ENCODE measurements around the gene FCGBP.
"Not testable (repeated sequence)": the region's sequence is repeated elsewhere in the genome, so short reads cannot be mapped to it uniquely, and the experiment has no call there.

- not testable (repeated sequence) for TF ChIP-seq POLR2A (IDR thresholded peaks at IDR 0.05; ENCODE audit: low read length); CEBPB (IDR thresholded peaks at IDR 0.05); PBX3 (IDR thresholded peaks at IDR 0.05); HOXA7 (CRISPR knock-in tag; IDR thresholded peaks at IDR 0.05); JUNB (IDR thresholded peaks at IDR 0.05); REST (IDR thresholded peaks at IDR 0.05); RCOR1 (IDR thresholded peaks at IDR 0.05; ENCODE audit: low read depth, low read length); BHLHE40 (IDR thresholded peaks at IDR 0.05; ENCODE audit: low read depth, low read length); TP53 (CRISPR knock-in tag; IDR thresholded peaks at IDR 0.05); HOXB13 (CRISPR knock-in tag; IDR thresholded peaks at IDR 0.05; ENCODE audit: low read depth); NR3C1 (IDR thresholded peaks at IDR 0.05)
- TF ChIP-seq, protein P1, sequence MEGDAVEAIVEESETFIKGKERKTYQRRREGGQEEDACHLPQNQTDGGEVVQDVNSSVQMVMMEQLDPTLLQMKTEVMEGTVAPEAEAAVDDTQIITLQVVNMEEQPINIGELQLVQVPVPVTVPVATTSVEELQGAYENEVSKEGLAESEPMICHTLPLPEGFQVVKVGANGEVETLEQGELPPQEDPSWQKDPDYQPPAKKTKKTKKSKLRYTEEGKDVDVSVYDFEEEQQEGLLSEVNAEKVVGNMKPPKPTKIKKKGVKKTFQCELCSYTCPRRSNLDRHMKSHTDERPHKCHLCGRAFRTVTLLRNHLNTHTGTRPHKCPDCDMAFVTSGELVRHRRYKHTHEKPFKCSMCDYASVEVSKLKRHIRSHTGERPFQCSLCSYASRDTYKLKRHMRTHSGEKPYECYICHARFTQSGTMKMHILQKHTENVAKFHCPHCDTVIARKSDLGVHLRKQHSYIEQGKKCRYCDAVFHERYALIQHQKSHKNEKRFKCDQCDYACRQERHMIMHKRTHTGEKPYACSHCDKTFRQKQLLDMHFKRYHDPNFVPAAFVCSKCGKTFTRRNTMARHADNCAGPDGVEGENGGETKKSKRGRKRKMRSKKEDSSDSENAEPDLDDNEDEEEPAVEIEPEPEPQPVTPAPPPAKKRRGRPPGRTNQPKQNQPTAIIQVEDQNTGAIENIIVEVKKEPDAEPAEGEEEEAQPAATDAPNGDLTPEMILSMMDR (IDR thresholded peaks at IDR 0.05) = not testable (repeated sequence)
- TF ChIP-seq, protein P2, sequence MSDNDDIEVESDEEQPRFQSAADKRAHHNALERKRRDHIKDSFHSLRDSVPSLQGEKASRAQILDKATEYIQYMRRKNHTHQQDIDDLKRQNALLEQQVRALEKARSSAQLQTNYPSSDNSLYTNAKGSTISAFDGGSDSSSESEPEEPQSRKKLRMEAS (IDR thresholded peaks at IDR 0.05) = not testable (repeated sequence)
Measured at GRCh38 chr19:39891660-39892505, 42.6 kb downstream of the FCGBP start.
